NCI-H2081 treated with DMSO at 0.1 percent for 48 hours (cell line): Measurements from ENCODE around the gene AP1G1.

Experiments
- DNase-seq: peaks from one replicate; lab custom pipeline; 2025; lab: John Stamatoyannopoulos, UW

AP1G1 gene

GRCh38 chr16:71754108-71754507 is 54.5 kb downstream of the AP1G1 start:
- no peak for DNase-seq

GRCh38 chr16:71748226-71748625 is 60.4 kb downstream of the AP1G1 start:
- no peak for DNase-seq

- DNase-seq = no peak
Observed at GRCh38 chr16:71746442-71747046, 62.1 kb downstream of the AP1G1 start.

- no peak for DNase-seq
Observed at GRCh38 chr16:71738855-71739254, 69.8 kb downstream of the AP1G1 start.

- no peak for DNase-seq
Observed at GRCh38 chr16:71737501-71737900, 71.1 kb downstream of the AP1G1 start.

- DNase-seq = no peak
Observed at GRCh38 chr16:71734511-71734910, 74.1 kb downstream of the AP1G1 start.

GRCh38 chr16:71732587-71732986 is 76.0 kb downstream of the AP1G1 start:
- DNase-seq = no peak

GRCh38 chr16:71727551-71728324 is 80.9 kb downstream of the AP1G1 start:
- no peak for DNase-seq

GRCh38 chr16:71726476-71727315 is 81.9 kb downstream of the AP1G1 start:
- no peak for DNase-seq

- DNase-seq = no peak
Observed at GRCh38 chr16:71724320-71724751, 84.3 kb downstream of the AP1G1 start, which contains the start of gene PHLPP2. PHLPP2 (minus strand) TSS chr16:71724701; CDS start chr16:71714795, 9,906 bp downstream.

GRCh38 chr16:71723537-71724319 is 84.9 kb downstream of the AP1G1 start:
- DNase-seq = no peak

GRCh38 chr16:71722801-71723536 is 85.7 kb downstream of the AP1G1 start:
- no peak for DNase-seq

GRCh38 chr16:71721066-71721740 is 87.4 kb downstream of the AP1G1 start:
- DNase-seq = no peak

GRCh38 chr16:71712501-71712900 is 96.1 kb downstream of the AP1G1 start:
- no peak for DNase-seq

GRCh38 chr16:71711789-71712188 is 96.8 kb downstream of the AP1G1 start:
- DNase-seq = no peak

- DNase-seq = no peak
Observed at GRCh38 chr16:71709229-71709781, 99.3 kb downstream of the AP1G1 start.

- DNase-seq = no peak
Observed at GRCh38 chr16:71708696-71709095, 99.9 kb downstream of the AP1G1 start.

GRCh38 chr16:71707199-71707598 is 101.4 kb downstream of the AP1G1 start:
- DNase-seq = no peak

GRCh38 chr16:71706046-71706445 is 102.6 kb downstream of the AP1G1 start:
- no peak for DNase-seq

GRCh38 chr16:71703333-71703732 is 105.3 kb downstream of the AP1G1 start:
- no peak for DNase-seq
